SW480 (cell line): ENCODE results near the gene EID3.

ENCODE experiments used
- DNase-seq: peaks from one replicate; pipeline ENCODE4 v3.0.0-alpha.2; 2016; ENCODE audit warnings: low spot score

EID3 gene

GRCh38 chr12:104340177-104340576, 36.6 kb downstream of the EID3 start:
- no peak for DNase-seq

- DNase-seq: no peak
These were observed 37.5 kb downstream of the EID3 start for GRCh38 chr12:104340925-104341611.

- no peak for DNase-seq
These were observed 38.6 kb downstream of the EID3 start for GRCh38 chr12:104342147-104342546.

DNA sequence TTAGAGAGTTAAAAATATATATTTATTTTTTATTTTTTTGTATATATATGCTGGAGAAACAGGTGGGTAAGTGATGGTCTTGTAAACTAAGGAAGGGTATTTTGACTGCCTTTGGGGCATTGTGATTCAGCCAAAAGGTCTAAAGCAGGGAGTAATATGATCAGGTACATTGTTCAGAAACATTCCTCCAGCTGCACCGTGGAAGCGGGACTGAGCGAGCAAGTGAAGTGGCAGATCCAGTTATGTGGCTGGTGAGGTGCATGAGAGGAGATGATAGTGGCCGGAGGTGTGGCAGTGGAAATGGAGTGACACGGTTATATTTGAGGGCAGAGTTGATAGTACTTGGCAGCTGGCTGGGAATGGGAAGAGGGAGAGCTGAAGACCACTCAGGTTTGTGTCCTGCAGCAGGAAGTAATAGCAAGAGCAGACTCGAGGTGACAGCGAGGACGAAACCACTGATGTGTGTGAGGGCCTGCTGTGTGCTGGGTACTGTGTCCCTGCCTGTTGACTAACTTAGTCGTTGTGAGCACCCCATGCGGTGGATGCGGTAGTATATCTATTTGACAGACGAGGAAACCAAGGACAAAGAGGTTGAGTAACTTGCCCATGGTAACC, 39.2 kb downstream of the EID3 start:
- no peak for DNase-seq

DNA sequence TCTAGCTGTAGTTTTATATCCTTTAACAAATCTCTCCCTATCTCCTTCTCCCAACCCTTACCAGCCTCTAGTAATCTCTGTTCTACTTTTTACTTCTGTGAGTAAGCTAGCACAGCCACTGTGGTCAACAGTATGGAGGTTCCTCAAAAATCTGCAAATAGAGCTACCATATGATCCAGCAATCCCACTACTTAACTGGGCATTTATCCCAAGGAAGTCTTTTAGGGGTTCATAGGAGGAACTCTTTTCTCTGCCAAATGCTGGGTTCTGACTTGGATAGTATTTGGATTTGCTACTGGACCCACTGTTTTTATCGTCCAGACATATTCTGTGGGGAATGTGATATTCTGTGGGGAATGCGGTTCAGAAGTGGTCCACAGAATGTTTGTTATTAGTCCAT, 41.1 kb downstream of the EID3 start:
- no peak for DNase-seq

DNA sequence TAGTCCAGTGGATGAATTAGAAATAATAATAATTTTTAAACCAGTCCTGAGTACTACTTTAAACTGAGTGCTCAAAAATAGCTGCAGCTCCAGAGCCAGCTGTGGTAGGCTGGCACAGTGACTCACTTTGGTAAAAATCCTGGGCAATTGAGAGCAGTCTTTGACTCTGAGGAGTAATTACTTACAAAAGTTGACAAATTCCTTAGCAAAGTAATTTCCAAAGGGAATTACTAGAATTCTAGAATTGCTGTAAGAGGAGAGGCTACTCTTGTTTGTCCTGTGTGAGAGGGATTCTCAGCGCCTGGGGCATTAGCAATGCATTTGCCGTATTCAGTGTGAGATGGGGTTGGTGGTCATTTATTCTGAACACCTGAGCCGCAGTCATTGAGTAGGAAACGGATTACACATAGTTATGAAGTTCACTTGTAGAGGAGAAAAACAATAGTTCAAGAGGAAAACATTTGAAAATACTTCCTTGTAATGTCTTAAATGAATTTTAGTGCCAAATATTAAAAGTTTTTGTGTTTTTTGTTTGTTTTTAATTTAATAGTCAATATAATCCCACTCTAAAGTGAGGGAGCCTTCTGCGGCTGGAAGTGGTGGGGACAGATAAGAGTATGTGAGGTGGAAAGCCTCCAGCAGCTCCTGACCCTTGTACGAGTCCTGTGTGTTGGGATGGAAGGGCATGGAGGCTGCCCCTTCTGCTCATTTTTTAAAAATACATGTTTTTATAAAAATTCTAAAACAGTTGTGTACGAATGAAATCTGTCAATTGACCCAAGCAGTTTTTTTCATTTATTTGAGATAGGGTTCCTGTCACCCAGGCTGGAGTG, 41.9 kb downstream of the EID3 start:
- no peak for DNase-seq

- DNase-seq: no peak
These were observed 44.0 kb downstream of the EID3 start for GRCh38 chr12:104347374-104348075.

GRCh38 chr12:104348283-104348993, 44.9 kb downstream of the EID3 start:
- no peak for DNase-seq

- no peak for DNase-seq
These were observed 45.5 kb downstream of the EID3 start for GRCh38 chr12:104348994-104349494.

GRCh38 chr12:104350211-104351056, 46.9 kb downstream of the EID3 start:
- DNase-seq: no peak

- no peak for DNase-seq
These were observed 47.8 kb downstream of the EID3 start for GRCh38 chr12:104351057-104351983.

DNA sequence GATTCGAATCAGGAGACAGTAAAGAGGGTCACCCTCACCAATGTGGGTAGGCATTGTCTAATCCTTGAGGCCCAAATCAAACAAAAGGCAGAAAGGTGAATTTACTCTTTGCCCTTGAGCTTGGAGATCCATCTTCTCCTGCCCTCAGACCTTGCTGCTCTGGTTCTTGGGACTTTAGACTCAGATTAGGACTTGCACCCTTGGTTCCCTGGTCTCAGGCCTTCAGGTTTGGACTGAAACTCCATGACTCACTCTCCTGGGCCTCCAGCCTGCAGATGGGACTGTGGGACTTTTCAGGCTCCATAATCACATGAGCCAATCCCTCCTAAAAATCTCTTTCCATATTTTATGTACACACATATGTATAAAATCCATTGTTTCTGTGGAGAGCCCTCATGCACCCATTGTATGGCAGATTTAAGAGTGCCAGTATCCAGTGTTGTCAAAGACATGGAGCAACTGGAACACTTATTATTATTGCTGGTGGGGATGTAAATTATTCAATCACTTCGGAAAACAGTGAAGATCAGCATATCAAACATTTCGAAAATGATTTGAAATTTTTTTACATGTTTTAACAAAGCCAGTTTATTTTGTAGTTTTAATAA, 48.7 kb downstream of the EID3 start:
- no peak for DNase-seq

GRCh38 chr12:104353012-104353981, 49.8 kb downstream of the EID3 start:
- DNase-seq: no peak

GRCh38 chr12:104354167-104354867, 50.8 kb downstream of the EID3 start:
- DNase-seq: no peak
